H1 (cell line): Measurements from ENCODE around the gene VSTM2L. TPM values are rescaled to one million over a fixed set of nuclear protein-coding genes. Genes with fewer than 3 reads are reported as not detected.

Experiments used
- CTCF ChIA-PET: fragments of 300-600 bp; sonication (Branson Sonifier 250); formaldehyde crosslinking; loops from one replicate; lab custom pipeline; 2021; ENCODE audit not compliant: partially characterized antibody; lab: Charles Lee
- POLR2A ChIA-PET: fragments of 300-600 bp; sonication (Branson Sonifier 250); formaldehyde crosslinking; loops from one replicate; lab custom pipeline; 2021; ENCODE audit warnings: inconsistent platforms; ENCODE audit not compliant: partially characterized antibody; lab: Charles Lee
- DNase-seq, 2 experiments: peaks; one replicate each; pipeline versions ENCODE4 v3.0.0 to v3.0.0-alpha.2; 2010 to 2022; ENCODE audit warnings: low spot score in 2 of 2, low read depth in 1 of 2, mixed read lengths in 1 of 2
- FAIRE-seq: peaks from 2 replicates; lab custom pipeline; 2011; peaks lifted over from hg19 to GRCh38; lab: Jason Lieb, UNC
- H2AFZ ChIP-seq: 2 replicates; pipeline ENCODE4 v1.8.1; 2012; ENCODE audit warnings: low read length, inconsistent platforms
- H2AK5ac ChIP-seq: 2 replicates; pipeline ENCODE4 v1.6.1; 2013; ENCODE audit warnings: low read depth, low read length
- H2BK120ac ChIP-seq: replicated peaks from 2 replicates; pipeline ENCODE3; 2013; ENCODE audit warnings: low read depth, low read length, inconsistent platforms
- H2BK12ac ChIP-seq: 2 replicates; pipeline ENCODE4 v1.6.1; 2013; ENCODE audit warnings: low read depth, low read length
- H2BK15ac ChIP-seq: 2 replicates; pipeline ENCODE4 v1.6.1; 2013; ENCODE audit warnings: low read length
- H2BK20ac ChIP-seq: 2 replicates; pipeline ENCODE4 v1.6.1; 2013; ENCODE audit warnings: low read length
- H2BK5ac ChIP-seq: 2 replicates; pipeline ENCODE4 v1.6.1; 2013; ENCODE audit warnings: low read depth, low read length
- H3K14ac ChIP-seq: 2 replicates; pipeline ENCODE4 v1.6.1; 2013; ENCODE audit warnings: inconsistent platforms; ENCODE audit not compliant: insufficient read length
- H3K18ac ChIP-seq: 2 replicates; pipeline ENCODE4 v1.6.1; 2013; ENCODE audit warnings: low read length; ENCODE audit errors: extremely low read depth
- H3K23ac ChIP-seq: 2 replicates; pipeline ENCODE4 v1.6.1; 2013; ENCODE audit warnings: inconsistent platforms; ENCODE audit not compliant: insufficient read length
- H3K23me2 ChIP-seq: 2 replicates; pipeline ENCODE4 v1.6.1; 2013; ENCODE audit warnings: low read depth, low read length
- H3K27ac ChIP-seq: 2 replicates; pipeline ENCODE4 v1.6.1; 2011; ENCODE audit warnings: low read depth, low read length, inconsistent platforms
- H3K27me3 ChIP-seq, 4 experiments: replicated peaks in 1 of 4; 1 replicate in 1 of 4; 2 replicates in 3 of 4; pipeline versions ENCODE4 v1.6.1 to v1.8.1; 2011 to 2013; ENCODE audit warnings: low read length in 3 of 4, mild to moderate bottlenecking in 3 of 4, inconsistent platforms in 2 of 4, mixed read lengths in 2 of 4, moderate library complexity in 1 of 4; ENCODE audit not compliant: control insufficient read depth in 3 of 4, insufficient read depth in 3 of 4; ENCODE audit errors: extremely low read depth in 1 of 4
- H3K36me3 ChIP-seq, 4 experiments: 2 replicates each; pipeline versions ENCODE4 v1.6.1 to v1.8.1; 2011 to 2013; ENCODE audit warnings: mild to moderate bottlenecking in 4 of 4, low read length in 3 of 4, moderate library complexity in 2 of 4, control low read depth in 1 of 4, inconsistent platforms in 1 of 4; ENCODE audit not compliant: insufficient read depth in 4 of 4, control insufficient read depth in 2 of 4
- H3K4ac ChIP-seq: replicated peaks from 2 replicates; pipeline ENCODE3; 2013; ENCODE audit warnings: low read length, low read depth, mixed read lengths, inconsistent platforms; ENCODE audit not compliant: insufficient read length
- H3K4me1 ChIP-seq, 4 experiments: replicated peaks in 1 of 4; 1 replicate in 1 of 4; 2 replicates in 3 of 4; pipeline versions ENCODE4 v1.6.1 to v1.8.1; 2011 to 2013; ENCODE audit warnings: low read length in 3 of 4, inconsistent platforms in 2 of 4, mixed read lengths in 1 of 4; ENCODE audit not compliant: insufficient read depth in 4 of 4, control insufficient read depth in 3 of 4
- H3K4me2 ChIP-seq, 2 experiments: 2 replicates each; pipeline versions ENCODE4 v1.6.1 to v1.8.1; 2011 to 2013; ENCODE audit warnings: low read depth in 2 of 2, low read length in 2 of 2, control low read depth in 1 of 2, inconsistent platforms in 1 of 2, mild to moderate bottlenecking in 1 of 2; ENCODE audit not compliant: insufficient read depth in 1 of 2
- H3K4me3 ChIP-seq, 4 experiments: fragments of 200-600, 300-600 bp in 1 of 4; sonication (generic), shearing (Covaris generic), sonication (Bioruptor Twin) in 1 of 4; 2 replicates each; pipeline versions ENCODE4 v1.5.1 to v1.8.1; 2011 to 2016; ENCODE audit warnings: low read length in 4 of 4, low read depth in 3 of 4, control low read depth in 2 of 4, inconsistent platforms in 2 of 4, mild to moderate bottlenecking in 2 of 4, mixed read lengths in 1 of 4, moderate library complexity in 1 of 4; ENCODE audit not compliant: insufficient read depth in 2 of 4; ENCODE audit errors: extremely low read depth in 1 of 4
- H3K56ac ChIP-seq: replicated peaks from 2 replicates; pipeline ENCODE3; 2013; ENCODE audit warnings: low read depth, mild to moderate bottlenecking, mixed read lengths, low read length, inconsistent platforms; ENCODE audit not compliant: insufficient read length
- H3K79me1 ChIP-seq: 2 replicates; pipeline ENCODE4 v1.6.1; 2013; ENCODE audit warnings: low read depth, low read length, control low read depth
- H3K79me2 ChIP-seq, 2 experiments: 2 replicates each; pipeline versions ENCODE4 v1.6.1 to v1.8.1; 2012 to 2013; ENCODE audit warnings: low read length in 2 of 2, mild to moderate bottlenecking in 2 of 2, inconsistent platforms in 1 of 2; ENCODE audit not compliant: insufficient read depth in 2 of 2, control insufficient read depth in 1 of 2
- H3K9ac ChIP-seq, 4 experiments: replicated peaks in 1 of 4; 1 replicate in 1 of 4; 2 replicates in 3 of 4; pipeline versions ENCODE4 v1.6.1 to v1.8.1; 2011 to 2013; ENCODE audit warnings: low read depth in 3 of 4, low read length in 3 of 4, control low read depth in 2 of 4, mild to moderate bottlenecking in 2 of 4, moderate library complexity in 2 of 4, inconsistent platforms in 1 of 4; ENCODE audit errors: extremely low read depth in 1 of 4
- H3K9me3 ChIP-seq, 2 experiments: 2 replicates each; pipeline versions ENCODE4 v1.6.1 to v1.8.1; 2012 to 2013; ENCODE audit warnings: mild to moderate bottlenecking in 2 of 2, moderate library complexity in 2 of 2, control low read depth in 1 of 2, inconsistent platforms in 1 of 2, low read depth in 1 of 2, low read length in 1 of 2, mixed read lengths in 1 of 2; ENCODE audit not compliant: insufficient read depth in 2 of 2
- H4K20me1 ChIP-seq, 2 experiments: replicated peaks in 1 of 2; 2 replicates each; pipeline versions ENCODE3 to v1.8.1; 2011 to 2013; ENCODE audit warnings: inconsistent platforms in 2 of 2, low read length in 2 of 2, mild to moderate bottlenecking in 1 of 2; ENCODE audit not compliant: insufficient read depth in 2 of 2, control insufficient read depth in 1 of 2
- H4K5ac ChIP-seq: 2 replicates; pipeline ENCODE4 v1.6.1; 2013; ENCODE audit warnings: low read length, low read depth, mixed read lengths, inconsistent platforms; ENCODE audit not compliant: insufficient read length
- H4K8ac ChIP-seq: 2 replicates; pipeline ENCODE4 v1.8.0; 2013; ENCODE audit warnings: mild to moderate bottlenecking, moderate library complexity, low read length, inconsistent platforms; ENCODE audit not compliant: insufficient read depth; ENCODE audit errors: extremely low read depth
- H4K91ac ChIP-seq: replicated peaks from 2 replicates; pipeline ENCODE3; 2013; ENCODE audit warnings: low read length, mixed read lengths, inconsistent platforms; ENCODE audit not compliant: insufficient read length
- CTCF ChIP-seq, 3 experiments: IDR thresholded peaks; 1 replicate in 2 of 3; 2 replicates in 1 of 3; pipeline versions ENCODE4 v1.5.1 to v1.6.1; 2011; ENCODE audit warnings: low read length in 3 of 3, mild to moderate bottlenecking in 3 of 3, inconsistent platforms in 2 of 3, low read depth in 1 of 3, moderate library complexity in 1 of 3; ENCODE audit not compliant: insufficient read depth in 1 of 3; ENCODE audit errors: control extremely low read depth in 1 of 3
- E2F6 ChIP-seq: IDR thresholded peaks from 2 replicates; pipeline ENCODE4 v1.6.1; 2012; ENCODE audit warnings: inconsistent platforms
- EGR1 ChIP-seq: IDR thresholded peaks from 2 replicates; pipeline ENCODE4 v1.6.1; 2011; ENCODE audit warnings: low read depth, low read length, borderline replicate concordance
- HDAC2 ChIP-seq, 2 experiments: fragments of 300-600 bp in 1 of 2; sonication (generic) in 1 of 2; IDR thresholded peaks; 2 replicates each; pipeline ENCODE4 v1.6.1; 2011 to 2012; ENCODE audit warnings: low read depth in 2 of 2, low read length in 2 of 2, mild to moderate bottlenecking in 2 of 2, moderate library complexity in 2 of 2, borderline replicate concordance in 1 of 2, inconsistent platforms in 1 of 2
- RAD21 ChIP-seq, 2 experiments: IDR thresholded peaks in 1 of 2; conservative IDR thresholded peaks in 1 of 2; 2 replicates each; pipeline ENCODE4 v1.6.1; 2011; ENCODE audit warnings: low read depth in 2 of 2, low read length in 2 of 2, improper control_type of control experiment in 1 of 2, inconsistent platforms in 1 of 2, mild to moderate bottlenecking in 1 of 2, moderate library complexity in 1 of 2
- RNF2 ChIP-seq: fragments of 200-900, 300-1000 bp; sonication (generic); IDR thresholded peaks from 2 replicates; pipeline ENCODE4 v1.7.1; 2016; ENCODE audit warnings: borderline replicate concordance, low read depth, mild to moderate bottlenecking, antibody characterized with exemption, low read length; ENCODE audit not compliant: poor library complexity, severe bottlenecking; ENCODE audit errors: missing control alignments
- SP1 ChIP-seq: IDR thresholded peaks from 2 replicates; pipeline ENCODE4 v1.6.1; 2011; ENCODE audit warnings: low read depth, low read length
- SRF ChIP-seq: IDR thresholded peaks from 2 replicates; pipeline ENCODE4 v1.6.1; 2011; ENCODE audit warnings: mild to moderate bottlenecking, low read depth, low read length, moderate library complexity
- TEAD4 ChIP-seq: IDR thresholded peaks from 2 replicates; pipeline ENCODE4 v1.6.1; 2012; ENCODE audit warnings: low read depth, low read length, inconsistent platforms, mixed read lengths
- WGBS, 2 experiments: shearing (Covaris generic) in 1 of 2; methylation state at CpG; one replicate each; pipeline versions ENCODE4 v1.1.6 to v1.1.7; 2013 to 2015; ENCODE audit warnings: low lambda C conversion rate in 2 of 2, mixed read lengths in 2 of 2, inconsistent platforms in 1 of 2, low coverage in 1 of 2, missing lambda C conversion rate in 1 of 2; ENCODE audit not compliant: insufficient replicate concordance in 2 of 2, insufficient coverage in 1 of 2, insufficient read length in 1 of 2; ENCODE audit errors: extremely low coverage in 1 of 2, missing lambda C conversion rate in 1 of 2; 5-methylcytosine and 5-hydroxymethylcytosine counted together
- polyA plus RNA-seq, 7 experiments: library from polyadenylated mRNA; depleted of rRNA in 3 of 7; stranded (reverse) in 5 of 7; unstranded in 2 of 7; fragments of >200 nt in 5 of 7; fragments of 200-250 nt in 2 of 7; gene quantifications; 1 replicate in 5 of 7; 2 replicates in 1 of 7; 4 replicates in 1 of 7; pipeline versions ENCODE4 v1.2.1 to v1.2.3, GENCODE V29; 2011 to 2013; ENCODE audit warnings: missing spikeins in 2 of 7, mixed read lengths in 2 of 7
- total RNA-seq: library from RNA; stranded (reverse); fragmentation: NEBNext Ultra II Directional; extraction: Animal tissue kit (Norgen Biotek cat#: 25700); gene quantifications from 2 replicates; pipeline ENCODE4 v1.2.1, GENCODE V29; 2021

The VSTM2L gene
- total and polyA plus RNA-seq, 2 of the 8 experiments (the other 6 are each of a cell fraction or from before 2014, with no cell fraction given), result 1.3 to 3.2 TPM

- WGBS, 2 experiments, result 69% methylated on average over 6 of the region's 6 CpGs; no CpG with 5 or more reads in 1 of the 2 experiments
- H2BK5ac ChIP-seq, result no peak overlapping the region
- H2BK15ac ChIP-seq, result no peak overlapping the region
- H3K79me2 ChIP-seq, result no peaks in the 10 kb centered on the region
- no peak overlapping the region for H3K27ac ChIP-seq
- H3K79me1 ChIP-seq, result no peaks in the 10 kb centered on the region
- H3K9me3 ChIP-seq, result no peaks in the 10 kb centered on the region
- H2AK5ac ChIP-seq, result no peak overlapping the region
- no peak overlapping the region for H2BK20ac ChIP-seq
- H4K5ac ChIP-seq, result no peak overlapping the region
- H3K23me2 ChIP-seq, result no peaks in the 10 kb centered on the region; the same call in none of the 2 replicates
- no peak overlapping the region for H3K4me3 ChIP-seq
- 0 out of 8 replicates have a peak, but pooled peaks cover 0 to 5% (median 0%) of the 10 kb centered on the region in 4 experiments for H3K36me3 ChIP-seq
- ChIA-PET CTCF (interaction anchor here (1.0 to 4.0 kb wide), 17 partner anchors 11 to 267 kb away, joined by 3 to 25 read pairs (median 5); partner anchors contain the start of gene VSTM2L), POLR2A (interaction anchor here (1.1 to 2.2 kb wide), 3 partner anchors 15 to 49 kb away, joined by 4 to 8 read pairs (median 4); no protein-coding TSS in a partner anchor)
- peaks cover 3 to 5% of the 10 kb centered on the region in 2 experiments for H4K20me1 ChIP-seq
- DNase-seq (no peak), FAIRE-seq (no peak)
- H4K8ac ChIP-seq, result no peak overlapping the region
- no peak overlapping the region for H2AFZ ChIP-seq
- H2BK12ac ChIP-seq, result no peak overlapping the region
- H3K18ac ChIP-seq, result no peak overlapping the region
- no peak overlapping the region for H3K4ac ChIP-seq
- H3K4me1 ChIP-seq, result peaks cover 0 to 6% (median 3%) of the 10 kb centered on the region in 4 experiments; a peak in 5 of 7 replicates
- no peak overlapping the region for H3K4me2 ChIP-seq
- H3K23ac ChIP-seq, result no peak overlapping the region
- H3K9ac ChIP-seq, result no peak overlapping the region
- H3K14ac ChIP-seq, result no peak overlapping the region
- H3K27me3 ChIP-seq, result no peaks in the 10 kb centered on the region; a peak in 1 of 7 replicates
- no peak overlapping the region for H2BK120ac ChIP-seq
- H3K56ac ChIP-seq, result no peak overlapping the region
- H4K91ac ChIP-seq, result no peak overlapping the region
- TF ChIP-seq E2F6 (no peak), CTCF (IDR thresholded peaks at IDR 0.05; ENCODE audit: control extremely low read depth in 1 of 3, insufficient read depth in 1 of 3, low read depth in 1 of 3, low read length in 3 of 3) (peak; percentile 31 to 46 (median 35)), TEAD4 (no peak), EGR1 (no peak), SRF (no peak), SP1 (no peak), RNF2 (no peak), HDAC2 (IDR thresholded peaks at IDR 0.05; ENCODE audit: borderline replicate concordance in 1 of 2, low read depth in 2 of 2, low read length in 2 of 2) (no peak), RAD21 (IDR thresholded peaks at IDR 0.05 in 1 of 2, conservative IDR thresholded peaks at IDR 0.05 in 1 of 2; ENCODE audit: low read depth in 2 of 2, low read length in 2 of 2) (peak; percentile 47 to 63)
Observed at GRCh38 chr20:37980876-37981275, 77.9 kb downstream of the VSTM2L start.
